GM20000 (cell line): Measurements from ENCODE around the gene KCNQ1.

Source experiments
- DNase-seq: peaks from one replicate; pipeline ENCODE4 v3.0.0; 2012; ENCODE audit warnings: low spot score
- TF ChIP-seq, protein P1 (sequence below): IDR thresholded peaks from 2 replicates; pipeline ENCODE4 v1.5.1; 2012; ENCODE audit warnings: mild to moderate bottlenecking, control low read depth; ENCODE audit errors: extremely low read depth, missing control alignments

The KCNQ1 gene

DNA sequence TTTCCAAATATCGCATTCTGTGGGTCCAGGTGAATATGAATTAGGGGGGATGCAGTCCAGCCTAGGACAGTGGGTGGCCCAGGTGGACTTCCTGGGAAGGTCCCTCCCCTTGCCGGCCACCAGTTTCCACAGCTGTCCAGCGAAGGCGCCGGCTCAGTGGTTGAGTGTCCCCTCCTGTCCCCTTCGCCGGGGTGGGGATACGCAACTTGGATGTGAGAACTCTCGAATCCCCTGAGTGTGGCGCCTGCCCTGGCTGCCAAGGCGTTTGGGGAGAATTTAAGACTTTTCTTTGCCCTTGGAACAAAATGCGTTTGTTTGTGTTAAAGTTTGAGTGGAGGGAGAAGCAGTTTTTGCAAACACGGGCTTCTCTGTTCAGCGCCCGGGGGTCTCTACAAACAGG lies 131.3 kb downstream of the KCNQ1 start:
- TF ChIP-seq, protein P1, sequence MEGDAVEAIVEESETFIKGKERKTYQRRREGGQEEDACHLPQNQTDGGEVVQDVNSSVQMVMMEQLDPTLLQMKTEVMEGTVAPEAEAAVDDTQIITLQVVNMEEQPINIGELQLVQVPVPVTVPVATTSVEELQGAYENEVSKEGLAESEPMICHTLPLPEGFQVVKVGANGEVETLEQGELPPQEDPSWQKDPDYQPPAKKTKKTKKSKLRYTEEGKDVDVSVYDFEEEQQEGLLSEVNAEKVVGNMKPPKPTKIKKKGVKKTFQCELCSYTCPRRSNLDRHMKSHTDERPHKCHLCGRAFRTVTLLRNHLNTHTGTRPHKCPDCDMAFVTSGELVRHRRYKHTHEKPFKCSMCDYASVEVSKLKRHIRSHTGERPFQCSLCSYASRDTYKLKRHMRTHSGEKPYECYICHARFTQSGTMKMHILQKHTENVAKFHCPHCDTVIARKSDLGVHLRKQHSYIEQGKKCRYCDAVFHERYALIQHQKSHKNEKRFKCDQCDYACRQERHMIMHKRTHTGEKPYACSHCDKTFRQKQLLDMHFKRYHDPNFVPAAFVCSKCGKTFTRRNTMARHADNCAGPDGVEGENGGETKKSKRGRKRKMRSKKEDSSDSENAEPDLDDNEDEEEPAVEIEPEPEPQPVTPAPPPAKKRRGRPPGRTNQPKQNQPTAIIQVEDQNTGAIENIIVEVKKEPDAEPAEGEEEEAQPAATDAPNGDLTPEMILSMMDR, result no peak
- no peak for DNase-seq

DNA sequence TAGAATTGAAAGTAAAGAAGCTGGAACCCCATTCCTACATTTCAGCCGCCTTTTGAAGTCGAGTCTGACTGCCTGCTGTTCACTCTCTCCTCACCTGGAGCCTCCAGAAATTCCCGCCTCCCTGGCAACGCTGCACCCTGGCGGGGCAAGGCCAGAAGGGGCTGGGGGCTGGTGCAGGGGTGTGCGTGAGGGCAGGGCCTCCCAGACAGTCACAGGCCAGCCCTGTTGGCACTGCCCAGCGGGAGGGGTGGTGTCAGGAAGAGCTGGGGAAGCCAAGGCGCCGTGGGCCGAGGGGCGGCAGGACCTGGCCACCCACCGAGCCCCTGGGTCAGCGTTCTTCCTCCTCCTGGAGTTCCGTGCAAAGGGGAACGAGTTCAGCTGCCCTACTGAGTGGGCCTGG lies 131.7 kb downstream of the KCNQ1 start:
- TF ChIP-seq, protein P1, result no peak
- DNase-seq, result no peak

DNA sequence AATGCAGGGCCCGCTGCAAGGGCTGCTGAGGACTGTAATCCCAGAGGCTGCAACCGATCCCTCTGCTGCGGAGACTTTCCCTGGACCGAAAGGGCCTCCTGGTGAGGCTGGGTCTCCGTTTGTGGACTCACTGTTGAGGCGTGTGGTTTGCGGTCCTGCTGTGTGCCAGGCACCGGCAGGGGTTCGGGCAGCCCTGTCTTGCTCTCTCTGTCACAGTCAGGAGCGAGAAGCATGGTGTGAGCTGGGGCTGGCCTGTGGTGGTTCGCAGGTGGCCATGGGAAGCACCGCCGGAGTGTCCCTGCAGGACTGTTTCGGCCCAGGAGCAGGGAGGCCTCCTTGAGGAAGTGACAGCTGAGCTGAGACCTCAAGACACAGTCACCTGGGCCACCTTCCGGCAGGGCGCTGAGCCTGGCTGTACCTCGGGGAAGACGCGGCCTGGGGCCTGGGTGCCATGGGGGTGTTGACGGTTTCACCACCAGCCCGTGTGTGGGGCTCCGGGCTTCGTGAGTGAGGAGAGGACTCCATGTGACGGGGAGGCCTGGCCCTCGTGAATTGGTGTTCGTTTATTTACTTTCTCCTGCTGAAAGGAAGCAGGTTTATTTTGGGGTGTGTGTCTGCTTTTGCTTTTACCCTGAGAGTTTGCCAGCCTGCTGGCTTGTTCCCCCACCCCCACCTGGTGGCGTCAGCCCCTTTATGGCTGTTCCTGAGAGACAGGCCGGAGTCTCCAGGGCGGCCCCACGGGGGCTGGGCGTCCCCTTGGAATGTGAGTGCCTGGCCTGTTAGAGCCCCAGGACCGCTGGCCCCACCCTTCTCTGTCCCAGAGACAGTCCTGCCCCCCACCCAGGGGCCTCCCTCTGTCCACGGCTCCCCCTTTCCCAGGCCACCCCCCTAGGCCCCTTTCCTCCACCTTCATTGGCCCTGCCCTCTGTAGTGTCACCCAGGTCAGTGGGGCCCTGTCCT lies 132.5 kb downstream of the KCNQ1 start:
- no peak for DNase-seq
- TF ChIP-seq, protein P1, result no peak

DNA sequence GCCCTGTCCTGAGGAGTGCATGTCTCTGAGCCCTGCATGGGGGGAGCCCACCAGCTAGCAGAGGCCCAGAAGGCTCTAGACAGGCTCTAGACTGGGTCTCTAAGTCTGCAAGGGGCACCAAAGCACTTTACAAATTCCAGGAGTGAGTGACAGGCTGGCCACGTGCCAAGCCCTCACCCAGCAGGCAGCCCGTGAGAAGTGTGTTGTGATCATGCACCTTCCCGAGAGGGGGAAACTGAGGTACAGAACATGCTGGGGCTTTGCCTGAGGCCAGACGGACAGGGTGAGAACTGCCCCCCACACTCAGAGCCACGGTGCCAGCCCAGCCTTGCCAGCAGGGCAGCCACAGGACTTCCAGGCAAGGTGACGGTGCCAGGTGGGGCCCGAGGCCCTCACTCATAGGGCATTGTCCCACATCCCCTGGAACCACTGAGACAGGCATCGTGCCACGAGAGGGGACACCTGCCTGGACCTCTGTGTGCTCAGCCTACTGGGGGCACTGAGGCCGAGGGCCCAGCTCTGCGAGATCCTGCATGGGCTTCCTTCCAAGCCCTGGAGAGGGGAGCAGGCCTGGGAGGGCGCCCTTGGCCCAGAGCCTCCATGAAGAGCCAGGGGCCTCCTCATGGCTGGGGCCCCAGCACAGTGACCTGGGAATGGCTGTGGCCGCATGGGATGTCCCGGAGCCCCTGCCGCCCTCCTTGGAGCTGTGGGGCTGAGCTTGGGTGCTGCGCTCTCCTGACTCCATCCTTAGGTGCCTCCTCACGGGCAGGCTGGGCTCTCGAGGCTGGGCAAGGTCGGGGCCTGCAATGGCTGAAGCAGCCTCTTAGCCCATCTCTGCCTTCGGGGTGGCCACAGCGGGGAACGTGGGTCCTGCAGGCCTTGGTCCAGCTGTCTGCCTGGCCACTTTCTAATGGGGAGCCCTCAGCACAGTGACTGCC lies 133.5 kb downstream of the KCNQ1 start:
- TF ChIP-seq, protein P1, result no peak

DNA sequence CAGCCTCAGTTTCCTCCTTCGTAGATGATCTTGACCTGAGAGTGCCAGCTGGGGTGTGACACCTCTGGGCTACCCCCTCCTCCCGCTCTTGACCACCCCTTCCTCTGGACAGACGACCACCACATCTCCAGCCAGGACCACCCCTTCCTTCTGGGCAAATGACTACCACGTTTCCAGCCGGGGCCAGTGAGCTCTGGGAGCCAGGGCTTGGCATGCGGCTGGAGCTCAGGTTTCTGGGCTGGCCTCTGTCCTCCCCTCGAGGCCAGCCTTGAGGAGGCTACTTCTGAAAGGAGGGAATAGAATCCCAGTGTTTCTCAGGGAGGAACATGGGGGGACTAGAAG lies 134.1 kb downstream of the KCNQ1 start:
- TF ChIP-seq, protein P1, result no peak
- DNase-seq, result no peak

More for the DNA sequence above, 133.5 kb downstream of the KCNQ1 start:
- DNase-seq, result no peak

DNA sequence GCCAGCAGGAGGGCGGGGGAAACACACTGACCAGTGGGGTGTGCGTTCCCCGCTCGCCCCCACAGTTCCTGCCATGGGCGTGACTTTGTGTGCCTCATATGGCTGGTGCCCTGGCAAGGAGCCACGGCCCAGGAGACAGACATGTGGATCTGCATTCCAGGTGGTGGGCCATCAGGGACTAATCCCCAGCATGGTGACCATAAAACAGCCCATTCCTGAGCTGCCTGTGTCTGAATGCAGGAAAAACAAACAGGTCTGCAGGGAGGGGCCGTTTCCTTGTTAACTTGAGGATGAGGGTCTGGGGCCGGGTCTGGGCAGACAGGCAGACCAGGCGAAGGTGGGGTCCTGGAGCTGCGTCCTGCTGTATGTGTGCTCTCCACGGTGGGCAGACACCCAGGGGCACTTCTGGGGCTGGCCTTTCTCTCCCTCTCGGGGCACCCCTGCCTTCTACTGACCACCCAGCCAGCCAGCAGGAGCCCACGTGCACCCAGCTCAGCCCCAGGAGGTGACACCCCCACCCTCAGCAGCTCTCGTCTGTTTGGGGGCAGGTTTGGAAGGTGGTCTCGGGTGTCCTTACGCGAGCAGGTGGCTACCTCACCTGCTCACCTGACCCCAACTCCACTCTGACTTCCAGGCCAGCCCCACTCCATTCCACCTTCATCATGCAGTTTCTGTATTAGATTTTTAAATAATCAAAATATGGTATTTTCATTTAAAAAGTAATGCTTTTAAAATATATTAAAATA lies 134.7 kb downstream of the KCNQ1 start:
- DNase-seq, result no peak
- TF ChIP-seq, protein P1, result no peak

DNA sequence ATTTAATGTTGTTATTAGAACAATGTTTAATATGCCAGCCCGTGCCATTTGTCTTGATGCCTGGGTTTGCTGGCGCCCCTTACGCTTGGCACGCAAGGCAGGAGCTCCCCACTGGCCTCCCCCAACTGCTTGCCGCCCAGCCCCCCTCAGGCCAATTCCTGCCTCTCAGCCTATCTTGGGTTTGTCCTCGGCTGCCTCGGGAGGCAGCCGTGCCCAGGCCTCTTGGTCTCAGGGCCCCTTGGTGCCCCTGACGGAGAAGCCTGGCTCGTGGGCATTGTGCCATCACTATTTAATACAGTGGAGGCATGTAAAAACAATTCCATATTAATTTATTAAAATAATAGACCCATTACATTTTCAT lies 135.2 kb downstream of the KCNQ1 start:
- TF ChIP-seq, protein P1, result no peak
- DNase-seq, result no peak
